Right cardiac atrium (tissue), 5 donors: ENCODE data around the gene LLGL2. TPM values are rescaled to one million over a fixed set of nuclear protein-coding genes. Genes with fewer than 3 reads are reported as not detected.

ENCODE experiments used
- ATAC-seq, 2 donors: fragments of 200-7000 bp; cut with Tn5 transposase; one replicate each; pipeline versions ENCODE4 v1.8.0 to v1.9.1; 2020; ENCODE audit warnings: moderate library complexity in 2 of 2, mild to moderate bottlenecking in 1 of 2
- DNase-seq, 3 donors: peaks; one replicate each; pipeline ENCODE4 v3.0.0-alpha.2; 2020
- H3K27ac ChIP-seq: one replicate; pipeline ENCODE4 v1.5.1; 2013; ENCODE audit warnings: mild to moderate bottlenecking, low read length, control low read depth, moderate library complexity
- H3K27me3 ChIP-seq: one replicate; pipeline ENCODE4 v1.6.1; 2013; ENCODE audit not compliant: control insufficient read depth, insufficient read depth
- H3K4me1 ChIP-seq: one replicate; pipeline ENCODE4 v1.6.1; 2013; ENCODE audit warnings: low read length; ENCODE audit not compliant: control insufficient read depth, insufficient read depth
- H3K4me3 ChIP-seq: one replicate; pipeline ENCODE4 v1.5.1; 2013; ENCODE audit warnings: low read length, control low read depth
- H3K9me3 ChIP-seq: one replicate; pipeline ENCODE4 v1.6.1; 2013; ENCODE audit warnings: low read length; ENCODE audit not compliant: control insufficient read depth
- WGBS: extraction: QIAGEN DNeasy Blood & Tissue Kit; methylation state at CpG from one replicate; pipeline ENCODE4 v1.1.7; 2013; 5-methylcytosine and 5-hydroxymethylcytosine counted together
- intact Hi-C, 4 donors: fragments of 100-400 bp; cut with DNase I; formaldehyde crosslinking; loops; one replicate each; pipeline versions ENCODE4 v1.11.0 to v1.14.0; 2022 to 2023
- polyA plus RNA-seq: library from polyadenylated mRNA; stranded (reverse); fragments of 200-250 nt; gene quantifications from one replicate; pipeline ENCODE4 v1.2.3, GENCODE V29; 2013
- total RNA-seq, 4 donors: library from RNA; stranded (reverse); fragmentation: NEBNext Ultra II Directional; extraction: Animal tissue kit (Norgen Biotek cat#: 25700); gene quantifications; one replicate each; pipeline ENCODE4 v1.2.1, GENCODE V29; 2021
- donor health status: healthy with polysubstance abuse.
- donor health status: DM: no; HTN: yes; CAD: no.
- donor health status: DM: no; HTN: no; CAD: no.
- donor health status: DM: no; HTN: yes; CAD: no; lungs with severe emphysema.
- donor health status: DM: yes; HTN: yes; CAD: no.

Gene LLGL2
- total and polyA plus RNA-seq, 5 donors = 5.7 to 10.4 (median 8.6) TPM

DNA sequence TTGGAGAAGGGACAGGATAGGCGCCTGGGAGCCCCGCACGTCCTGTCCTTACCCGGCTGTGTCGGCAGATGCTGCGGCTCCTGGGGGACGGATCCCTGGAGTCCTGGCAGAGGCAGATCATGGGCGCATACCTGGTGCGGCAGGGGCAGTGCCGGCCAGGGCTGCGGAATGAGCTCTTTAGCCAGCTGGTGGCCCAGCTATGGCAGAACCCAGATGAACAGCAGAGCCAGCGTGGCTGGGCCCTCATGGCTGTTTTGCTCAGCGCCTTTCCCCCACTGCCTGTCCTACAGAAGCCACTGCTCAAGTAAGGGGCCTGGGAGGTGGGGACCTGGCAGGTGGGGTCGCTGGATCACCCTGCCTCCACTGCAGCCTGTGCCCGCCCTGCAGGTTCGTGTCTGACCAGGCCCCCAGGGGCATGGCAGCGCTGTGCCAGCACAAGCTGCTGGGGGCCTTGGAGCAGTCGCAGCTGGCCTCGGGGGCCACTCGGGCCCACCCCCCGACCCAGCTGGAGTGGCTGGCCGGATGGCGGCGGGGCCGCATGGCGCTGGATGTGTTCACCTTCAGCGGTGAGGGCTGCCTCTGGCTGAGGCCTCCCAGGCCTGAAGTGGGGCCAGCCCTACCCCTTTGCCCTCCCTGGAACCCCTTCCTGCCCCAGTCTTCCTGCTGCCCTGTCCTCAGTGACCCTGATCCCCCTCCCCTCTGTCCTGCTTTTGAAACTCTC is 87.6 kb downstream of the LLGL2 start:
- H3K4me3 ChIP-seq = no peak overlapping the region
- H3K27me3 ChIP-seq = no peaks in the 10 kb centered on the region
- H3K27ac ChIP-seq = no peak overlapping the region
- no peak for ATAC-seq
- no peaks in the 10 kb centered on the region for H3K9me3 ChIP-seq
- H3K4me1 ChIP-seq = no peaks in the 10 kb centered on the region
- WGBS = 88% methylated on average over 27 of the region's 27 CpGs
- DNase-seq = peak; percentile 13 to 47 (median 15)
- intact Hi-C loops = no loop called here

DNA sequence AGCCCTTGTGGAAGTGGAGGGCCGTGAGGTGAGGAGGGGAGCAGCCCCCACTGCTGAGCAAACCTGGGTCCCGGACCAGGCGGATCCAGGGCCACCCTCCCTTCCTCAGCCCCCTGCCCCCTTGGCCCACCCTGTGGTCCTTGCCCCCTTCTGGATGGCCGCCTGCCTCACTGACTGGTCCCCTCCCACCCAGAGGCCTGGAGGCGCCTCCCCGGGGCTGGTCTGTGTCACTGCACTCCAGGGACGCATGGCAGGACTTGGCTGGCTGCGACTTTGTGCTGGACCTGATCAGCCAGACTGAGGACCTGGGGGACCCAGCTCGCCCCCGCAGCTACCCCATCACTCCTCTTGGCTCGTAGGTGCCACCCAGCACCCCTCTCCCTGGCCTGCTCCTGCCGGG is 88.5 kb downstream of the LLGL2 start:
- DNase-seq = peak; percentile 10 to 46 (median 33)
- no peak for ATAC-seq
- 90% methylated on average over 12 of the region's 12 CpGs for WGBS
- Histone ChIP-seq H3K4me1 (no peaks in the 10 kb centered on the region), H3K4me3 (no peak overlapping the region), H3K27ac (no peak overlapping the region), H3K9me3 (no peaks in the 10 kb centered on the region), H3K27me3 (no peaks in the 10 kb centered on the region)
- intact Hi-C loops = no loop called here

DNA sequence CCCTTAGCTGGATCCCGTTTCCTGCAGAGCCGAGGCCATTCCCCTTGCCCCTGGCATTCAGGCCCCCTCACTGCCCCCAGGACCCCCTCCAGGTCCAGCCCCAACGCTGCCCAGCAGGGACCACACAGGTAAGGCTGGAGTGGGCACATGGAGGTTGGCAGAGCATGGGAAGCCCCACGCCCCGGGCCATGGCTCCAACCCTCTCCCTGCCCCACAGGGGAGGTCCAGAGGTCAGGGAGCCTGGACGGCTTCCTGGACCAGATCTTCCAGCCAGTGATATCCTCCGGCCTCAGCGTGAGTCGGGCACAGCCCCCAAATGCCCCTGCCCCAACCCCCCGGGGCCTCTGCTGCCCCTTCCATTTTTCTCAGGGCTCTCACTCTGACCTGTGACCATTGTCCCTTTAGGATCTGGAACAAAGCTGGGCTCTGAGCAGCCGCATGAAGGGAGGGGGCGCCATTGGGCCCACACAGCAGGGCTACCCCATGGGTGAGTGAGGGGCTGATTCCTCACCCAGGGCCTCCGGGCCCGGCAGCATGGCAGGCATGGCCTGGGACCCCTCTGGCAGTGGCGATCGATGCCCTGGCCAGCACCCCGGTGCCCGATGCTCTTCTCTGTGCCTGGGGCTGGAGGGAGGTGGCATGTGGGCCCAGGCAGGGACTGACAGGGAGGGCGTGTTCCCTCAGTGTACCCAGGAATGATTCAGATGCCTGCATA is 89.2 kb downstream of the LLGL2 start:
- intact Hi-C loops = no loop called here
- 87% methylated on average over 19 of the region's 19 CpGs for WGBS
- Histone ChIP-seq H3K27me3 (no peaks in the 10 kb centered on the region), H3K4me1 (no peaks in the 10 kb centered on the region), H3K27ac (no peak overlapping the region), H3K4me3 (no peak overlapping the region), H3K9me3 (no peaks in the 10 kb centered on the region)
- ATAC-seq (no peak), DNase-seq (peak in 2 of 3 donors; percentile 29 to 38)

DNA sequence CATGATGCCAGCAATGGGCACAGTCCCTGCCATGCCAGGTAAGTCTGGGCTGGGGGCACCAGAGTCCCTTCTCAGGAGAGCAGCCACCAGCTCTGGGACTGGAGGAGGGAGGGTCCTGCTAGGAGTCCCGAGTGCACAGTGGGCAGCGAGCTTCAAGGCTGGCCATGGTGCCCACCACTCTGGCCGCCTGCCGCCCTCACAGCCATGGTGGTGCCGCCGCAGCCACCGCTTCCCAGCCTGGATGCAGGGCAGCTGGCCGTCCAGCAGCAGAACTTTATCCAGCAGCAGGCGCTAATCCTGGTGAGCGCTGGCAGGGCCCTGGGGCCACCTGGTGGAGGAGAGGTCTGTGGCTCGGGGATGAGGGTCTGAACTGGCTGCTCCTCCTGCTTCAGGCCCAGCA is 89.8 kb downstream of the LLGL2 start:
- DNase-seq (peak in 2 of 3 donors; percentile 25 to 51), ATAC-seq (no peak)
- Histone ChIP-seq H3K4me1 (no peaks in the 10 kb centered on the region), H3K27ac (no peak overlapping the region), H3K27me3 (no peaks in the 10 kb centered on the region), H3K4me3 (no peak overlapping the region), H3K9me3 (no peaks in the 10 kb centered on the region)
- WGBS = 93% methylated on average over 11 of the region's 11 CpGs
- intact Hi-C loops = no loop called here

DNA sequence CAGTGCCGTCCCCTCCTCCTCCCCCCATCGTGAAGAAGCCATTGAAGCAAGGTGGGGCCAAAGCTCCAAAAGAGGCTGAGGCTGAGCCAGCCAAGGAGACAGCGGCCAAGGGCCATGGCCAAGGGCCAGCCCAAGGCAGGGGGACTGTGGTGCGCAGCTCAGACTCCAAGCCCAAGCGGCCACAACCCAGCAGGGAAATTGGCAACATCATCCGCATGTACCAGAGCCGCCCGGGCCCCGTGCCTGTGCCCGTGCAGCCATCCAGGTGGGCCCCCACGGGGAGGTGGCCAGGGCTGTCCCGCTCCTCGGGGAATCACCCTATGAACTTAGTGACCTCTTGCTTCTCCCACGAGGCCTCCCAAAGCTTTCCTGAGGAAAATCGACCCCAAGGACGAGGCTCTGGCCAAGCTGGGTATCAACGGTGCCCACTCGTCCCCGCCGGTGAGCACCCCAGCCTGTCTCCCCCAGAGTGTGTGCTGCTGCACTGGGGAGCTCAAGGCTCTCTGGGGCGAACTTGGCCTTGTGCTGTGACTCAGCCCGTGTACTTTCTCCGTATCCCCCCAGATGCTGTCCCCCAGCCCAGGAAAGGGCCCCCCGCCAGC is 91.1 kb downstream of the LLGL2 start:
- Histone ChIP-seq H3K27me3 (no peaks in the 10 kb centered on the region), H3K4me1 (no peaks in the 10 kb centered on the region), H3K27ac (no peak overlapping the region), H3K4me3 (no peak overlapping the region), H3K9me3 (no peaks in the 10 kb centered on the region)
- intact Hi-C loops = no loop called here
- peak in 2 of 3 donors; percentile 36 to 49 for DNase-seq
- 91% methylated on average over 24 of the region's 24 CpGs for WGBS
- no peak for ATAC-seq

DNA sequence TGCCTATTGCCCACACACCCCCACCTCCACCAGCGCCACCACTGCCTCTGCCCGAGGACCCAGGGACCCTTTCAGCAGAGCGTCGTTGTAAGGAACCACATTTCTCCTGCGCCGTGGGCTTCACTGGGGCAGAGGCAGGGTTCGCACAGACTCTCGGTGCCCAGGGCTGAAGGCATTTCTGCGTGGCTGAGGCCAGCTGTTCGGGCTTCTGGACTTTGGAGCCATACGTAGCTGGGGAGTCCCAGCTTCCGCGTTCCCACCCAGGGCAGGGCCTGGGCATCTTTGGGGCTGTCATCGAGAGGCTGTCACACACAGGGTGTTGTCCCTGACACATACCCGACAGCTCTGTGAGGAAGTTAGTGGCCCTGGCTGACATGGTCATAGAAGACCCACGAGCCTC is 91.7 kb downstream of the LLGL2 start:
- peak in 2 of 3 donors; percentile 26 to 29 for DNase-seq

DNA sequence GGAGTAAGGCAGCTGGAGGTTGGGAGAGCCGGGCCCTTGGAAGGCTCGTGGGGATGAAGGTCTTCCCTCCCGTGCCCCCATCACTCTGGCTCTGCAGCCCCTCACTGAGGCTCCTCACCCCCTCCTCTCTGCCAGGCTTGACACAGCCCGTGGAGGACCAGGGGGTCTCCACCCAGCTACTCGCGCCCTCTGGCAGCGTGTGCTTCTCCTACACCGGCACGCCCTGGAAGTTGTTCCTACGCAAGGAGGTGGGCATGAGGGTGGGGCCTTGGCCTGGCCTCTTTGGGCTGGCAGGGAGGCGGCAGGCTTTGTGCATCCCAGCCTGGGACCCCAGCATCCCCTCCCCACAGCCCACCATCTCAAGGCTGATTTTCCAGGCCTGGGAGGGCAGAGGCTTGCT is 92.2 kb downstream of the LLGL2 start:
- H3K4me1 ChIP-seq = no peaks in the 10 kb centered on the region
- 94% methylated on average over 11 of the region's 11 CpGs for WGBS
- intact Hi-C loops = no loop called here
- no peak overlapping the region for H3K27ac ChIP-seq
- ATAC-seq (no peak), DNase-seq (peak in 1 of 3 donors; percentile 37)
- no peaks in the 10 kb centered on the region for H3K9me3 ChIP-seq
- H3K27me3 ChIP-seq = no peaks in the 10 kb centered on the region
- no peak overlapping the region for H3K4me3 ChIP-seq

More for the DNA sequence above, 91.7 kb downstream of the LLGL2 start:
- Histone ChIP-seq H3K4me1 (no peaks in the 10 kb centered on the region), H3K27me3 (no peaks in the 10 kb centered on the region), H3K4me3 (no peak overlapping the region), H3K27ac (no peak overlapping the region), H3K9me3 (no peaks in the 10 kb centered on the region)
- 91% methylated on average over 16 of the region's 16 CpGs for WGBS
- no peak for ATAC-seq
- intact Hi-C loops = no loop called here

DNA sequence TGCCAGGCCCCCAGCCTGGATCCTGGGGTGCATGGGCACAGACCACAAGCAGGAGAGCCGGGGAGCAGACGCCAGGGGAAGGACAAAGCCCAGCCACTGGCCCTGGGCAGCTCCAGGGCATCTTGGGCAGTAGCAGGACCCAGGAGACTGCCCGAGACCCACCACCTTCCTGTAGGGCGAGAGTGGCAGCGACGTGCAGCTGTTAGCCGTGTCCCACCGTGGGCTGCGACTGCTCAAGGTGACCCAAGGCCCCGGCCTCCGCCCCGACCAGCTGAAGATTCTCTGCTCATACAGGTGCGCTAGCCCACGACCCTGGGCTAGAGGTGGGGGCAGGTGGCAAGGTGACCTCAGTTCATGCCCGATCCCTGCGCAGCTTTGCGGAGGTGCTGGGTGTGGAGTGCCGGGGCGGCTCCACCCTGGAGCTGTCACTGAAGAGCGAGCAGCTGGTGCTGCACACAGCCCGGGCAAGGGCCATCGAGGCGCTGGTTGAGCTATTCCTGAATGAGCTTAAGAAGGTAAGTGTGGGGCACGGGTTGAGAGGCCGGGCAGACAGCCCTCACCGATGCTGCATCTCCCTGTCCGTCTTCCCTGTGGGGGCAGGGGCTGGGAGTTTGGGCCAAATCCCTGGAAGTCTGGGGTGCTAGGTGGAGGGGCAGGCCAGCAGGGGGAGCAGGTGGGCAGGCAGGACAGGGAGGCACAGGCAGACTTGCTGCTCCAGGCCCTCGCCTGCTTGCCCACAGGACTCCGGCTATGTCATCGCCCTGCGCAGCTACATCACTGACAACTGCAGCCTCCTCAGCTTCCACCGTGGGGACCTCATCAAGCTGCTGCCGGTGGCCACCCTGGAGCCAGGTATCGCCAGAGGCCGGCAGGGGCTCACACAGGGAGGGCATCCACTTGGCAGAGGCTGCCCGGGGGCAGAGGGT is 94.3 kb downstream of the LLGL2 start:
- intact Hi-C loops = no loop called here
- 88% methylated on average over 36 of the region's 36 CpGs for WGBS
- ATAC-seq (no peak), DNase-seq (peak in 2 of 3 donors; percentile 55 to 72)
- no peaks in the 10 kb centered on the region for H3K9me3 ChIP-seq
- no peak overlapping the region for H3K4me3 ChIP-seq
- H3K4me1 ChIP-seq = no peaks in the 10 kb centered on the region
- no peaks in the 10 kb centered on the region for H3K27me3 ChIP-seq
- no peak overlapping the region for H3K27ac ChIP-seq

DNA sequence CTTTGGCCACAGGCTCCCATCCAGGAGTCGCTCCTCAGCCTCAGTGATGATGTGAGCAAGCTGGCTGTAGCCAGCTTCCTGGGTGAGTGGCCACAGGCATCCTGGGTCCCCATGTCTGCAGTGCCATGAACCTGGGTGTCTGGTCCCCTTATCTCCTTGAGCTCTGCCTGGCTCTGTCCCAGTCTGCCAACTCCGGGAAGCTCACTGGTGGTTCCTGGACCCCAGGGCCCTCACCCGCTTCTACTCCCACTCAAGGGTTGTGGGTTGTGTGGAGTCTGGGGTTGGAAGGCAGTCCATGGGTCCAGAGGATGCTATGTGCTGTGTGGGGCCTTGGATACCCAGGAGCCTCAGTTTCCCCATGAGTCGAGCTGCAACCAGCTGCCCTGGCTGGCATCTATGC is 96.0 kb downstream of the LLGL2 start:
- H3K4me3 ChIP-seq = no peak overlapping the region
- 86% methylated on average over 4 of the region's 4 CpGs for WGBS
- no peaks in the 10 kb centered on the region for H3K4me1 ChIP-seq
- intact Hi-C loops = no loop called here
- no peaks in the 10 kb centered on the region for H3K9me3 ChIP-seq
- DNase-seq (peak in 1 of 3 donors; percentile 18), ATAC-seq (no peak)
- no peaks in the 10 kb centered on the region for H3K27me3 ChIP-seq
- no peak overlapping the region for H3K27ac ChIP-seq

DNA sequence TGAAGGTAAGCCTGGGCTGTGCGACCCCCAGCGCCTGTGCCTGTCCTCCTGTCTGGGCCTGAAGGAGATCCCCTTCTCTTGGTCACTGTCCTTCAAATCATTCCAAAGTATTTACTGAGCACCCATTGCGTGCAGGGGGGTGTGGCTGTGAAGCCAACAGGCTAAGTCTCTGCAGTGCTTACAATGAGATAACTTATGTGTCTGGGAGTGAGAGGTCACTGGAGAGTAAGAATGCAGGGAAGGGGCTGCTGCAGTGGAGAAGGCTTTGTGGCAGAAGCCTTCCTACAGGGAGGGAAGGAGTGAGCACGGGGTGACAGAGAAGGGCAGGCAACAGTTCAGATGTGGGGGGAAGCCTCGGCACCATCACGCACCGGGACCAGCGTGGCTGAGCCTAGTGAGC is 96.6 kb downstream of the LLGL2 start:
- intact Hi-C loops = no loop called here
- Histone ChIP-seq H3K9me3 (no peaks in the 10 kb centered on the region), H3K27ac (no peak overlapping the region), H3K4me3 (no peak overlapping the region), H3K27me3 (no peaks in the 10 kb centered on the region), H3K4me1 (no peaks in the 10 kb centered on the region)
- peak in 2 of 3 donors; percentile 8 to 28 for DNase-seq
- 81% methylated on average over 8 of the region's 8 CpGs for WGBS
- no peak for ATAC-seq
